K562 (cell line): ENCODE measurements around the gene ACTL10. TPM values are rescaled to one million over a fixed set of nuclear protein-coding genes. Genes with fewer than 3 reads are reported as not detected.

Experiments
- ATAC-seq: fragments of 200-7000 bp; cut with Tn5 transposase; 3 replicates; pipeline ENCODE4 v1.9.1; 2020; ENCODE audit warnings: moderate library complexity
- BruUV-seq: library from RNA; stranded (reverse); fragments of 400-500 nt; replicated peaks from 2 replicates; lab custom pipeline; 2021; lab: Mats Ljungman, UMichigan
- CTCF ChIA-PET: fragments of 300-600 bp; formaldehyde crosslinking; extraction: SDS; loops from one replicate; lab custom pipeline; 2021; ENCODE audit warnings: low intra/inter-chr PET ratio; lab: Yijun Ruan, JAX
- POLR2A ChIA-PET: fragments of 300-600, 350-650 bp; sonication (Branson Sonifier 250); formaldehyde crosslinking; extraction: SDS; loops from one replicate; lab custom pipeline; 2021; ENCODE audit warnings: antibody characterized with exemption, inconsistent platforms; lab: Yijun Ruan, JAX
- DNase-seq, 4 experiments: peaks; one replicate each; pipeline versions ENCODE4 v3.0.0 to v3.0.0-alpha.2; 2011 to 2018; ENCODE audit warnings: low spot score in 3 of 4, mixed read lengths in 3 of 4; ENCODE audit errors: extremely low read depth in 1 of 4
- FAIRE-seq: peaks from 2 replicates; lab custom pipeline; 2011; peaks lifted over from hg19 to GRCh38; lab: Jason Lieb, UNC
- H2AFZ ChIP-seq: 2 replicates; pipeline ENCODE4 v1.6.0; 2011; ENCODE audit warnings: low read depth, low read length, control low read depth, inconsistent platforms
- H3K27ac ChIP-seq: fragments of 200-600 bp; 3 replicates; pipeline ENCODE4 v1.8.0; 2011; ENCODE audit warnings: low read depth, mild to moderate bottlenecking, control low read depth, inconsistent platforms, low read length, moderate library complexity, mixed read lengths; ENCODE audit errors: extremely low read depth
- H3K27me3 ChIP-seq, 2 experiments: fragments of 300-600 bp in 1 of 2; 2 replicates in 1 of 2; 3 replicates in 1 of 2; pipeline versions ENCODE4 v1.6.0 to v1.8.0; 2011; ENCODE audit warnings: inconsistent platforms in 2 of 2, low read length in 2 of 2, mild to moderate bottlenecking in 1 of 2, mixed read lengths in 1 of 2, moderate library complexity in 1 of 2; ENCODE audit not compliant: control insufficient read depth in 2 of 2, insufficient read depth in 2 of 2
- H3K36me3 ChIP-seq: fragments of 300-600 bp; 3 replicates; pipeline ENCODE4 v1.8.0; 2011; ENCODE audit warnings: mild to moderate bottlenecking, low read length, inconsistent platforms; ENCODE audit not compliant: control insufficient read depth, insufficient read depth
- H3K4me1 ChIP-seq, 2 experiments: fragments of 200-600 bp in 1 of 2; replicated peaks in 1 of 2; 2 replicates in 1 of 2; 3 replicates in 1 of 2; pipeline versions ENCODE4 v1.5.1 to v1.8.0; 2011; ENCODE audit warnings: inconsistent platforms in 2 of 2, low read length in 2 of 2, mild to moderate bottlenecking in 1 of 2, mixed read lengths in 1 of 2, moderate library complexity in 1 of 2; ENCODE audit not compliant: control insufficient read depth in 2 of 2, insufficient read depth in 2 of 2
- H3K4me2 ChIP-seq: 2 replicates; pipeline ENCODE4 v1.6.1; 2011; ENCODE audit warnings: low read length, control low read depth, inconsistent platforms, mixed read lengths; ENCODE audit not compliant: insufficient read depth
- H3K4me3 ChIP-seq: fragments of 200-600 bp; sonication (generic), shearing (Covaris generic); 2 replicates; pipeline ENCODE4 v1.5.1; 2016; ENCODE audit warnings: control low read depth, inconsistent platforms
- H3K79me2 ChIP-seq: fragments of 200-600 bp; 3 replicates; pipeline ENCODE4 v1.8.0; 2011; ENCODE audit warnings: low read length, inconsistent platforms; ENCODE audit not compliant: control insufficient read depth, insufficient read depth
- H3K9ac ChIP-seq, 2 experiments: 2 replicates each; pipeline versions ENCODE4 v1.6.0 to v1.6.1; 2011; ENCODE audit warnings: low read depth in 2 of 2, low read length in 2 of 2, control low read depth in 1 of 2, inconsistent platforms in 1 of 2, mild to moderate bottlenecking in 1 of 2, mixed read lengths in 1 of 2; ENCODE audit not compliant: insufficient read depth in 1 of 2
- H3K9me1 ChIP-seq: one replicate; pipeline ENCODE4 v1.6.0; 2011; ENCODE audit warnings: inconsistent platforms, mild to moderate bottlenecking, low read length, moderate library complexity; ENCODE audit not compliant: control insufficient read depth, insufficient read depth
- H3K9me3 ChIP-seq: replicated peaks from 2 replicates; pipeline ENCODE4 v1.5.1; 2011; ENCODE audit warnings: low read depth, low read length, inconsistent platforms; ENCODE audit not compliant: control insufficient read depth, insufficient read depth
- H4K20me1 ChIP-seq: replicated peaks from 2 replicates; pipeline ENCODE4 v1.6.1; 2011; ENCODE audit warnings: low read length, inconsistent platforms, mixed read lengths; ENCODE audit not compliant: control insufficient read depth, insufficient read depth
- CC2D1A ChIP-seq: fragments of 450-650 bp; IDR thresholded peaks from 2 replicates; pipeline ENCODE4 v1.6.1; 2017; ENCODE audit warnings: mild to moderate bottlenecking
- SRSF7 ChIP-seq: fragments of 200-400 bp; formaldehyde crosslinking; optimal IDR thresholded peaks from 2 replicates; pipeline ENCODE3; 2017; ENCODE audit warnings: mild to moderate bottlenecking, low read depth, low read length
- WGBS: fragments of 100-300 bp; shearing (Covaris generic); methylation state at CpG from one replicate; pipeline ENCODE4 v1.1.6; 2016; ENCODE audit warnings: low coverage, mixed read lengths; ENCODE audit not compliant: insufficient coverage; ENCODE audit errors: missing lambda C conversion rate; 5-methylcytosine and 5-hydroxymethylcytosine counted together
- in situ Hi-C: fragments of 300-500 bp; cut with MboI; formaldehyde crosslinking; loops from 4 replicates; pipeline ENCODE4 v1.15.0; 2018; ENCODE audit warnings: inconsistent platforms, mixed read lengths
- intact Hi-C: fragments of 100-400 bp; cut with micrococcal nuclease; formaldehyde crosslinking; loops from 2 replicates; pipeline ENCODE4 v1.14.2; 2022
- polyA plus RNA-seq, 8 experiments: library from polyadenylated mRNA; depleted of rRNA in 4 of 8; stranded (reverse) in 5 of 8; unstranded in 3 of 8; fragments of >200 nt; fragmentation: Nextera tagmentation in 2 of 8; fragmentation: Illumina TruSeq in 1 of 8; extraction: Ambion mirVana in 2 of 8; extraction: Trizol in 1 of 8; gene quantifications; 2 replicates each; pipeline versions ENCODE4 v1.2.1 to v1.2.3, GENCODE V29; 2011 to 2014; ENCODE audit warnings: inconsistent platforms in 1 of 8, missing spikeins in 1 of 8
- total RNA-seq, 7 experiments: library from RNA; depleted of rRNA in 6 of 7; stranded (reverse); fragments of >200 nt in 6 of 7; fragmentation: Illumina TruSeq in 2 of 7; extraction: Trizol in 2 of 7; gene quantifications; 2 replicates each; pipeline versions ENCODE4 v1.2.1 to v1.2.3, GENCODE V29; 2011 to 2021; ENCODE audit warnings: low replicate concordance in 1 of 7
- TF ChIP-seq, protein P1 (sequence below): fragments of 450-650 bp; IDR thresholded peaks from 2 replicates; pipeline ENCODE4 v1.6.1; 2018; ENCODE audit not compliant: partially characterized antibody

ACTL10 gene
- total and polyA plus RNA-seq, 9 of the 15 experiments (the other 6 are each of a cell fraction or from before 2014, with no cell fraction given): 0.07 to 0.14 TPM; not detected in 7

- no TSS peak for BruUV-seq
- FAIRE-seq: no peak
- Histone ChIP-seq H3K4me2 (no peak overlapping the region), H3K27me3 (no peaks in the 10 kb centered on the region), H3K4me1 (peaks cover 12 to 45% of the 10 kb centered on the region in 2 experiments), H3K36me3 (peaks cover 47% of the 10 kb centered on the region; the same call in 2 of the 3 replicates), H3K79me2 (peaks cover 35% of the 10 kb centered on the region), H3K9me1 (no peaks in the 10 kb centered on the region), H3K9me3 (no peaks in the 10 kb centered on the region), H4K20me1 (peaks cover 28% of the 10 kb centered on the region; the same call in 1 of the 2 replicates), H2AFZ (no peak overlapping the region), H3K9ac (peak overlapping the region in 1 of 2 experiments; percentile 80; a peak in 2 of 4 replicates), H3K4me3 (no peak overlapping the region), H3K27ac (no peak overlapping the region)
- CTCF ChIA-PET: no interaction called here
- DNase-seq: peak in 1 of 4 experiments; percentile 5
- no peak for TF ChIP-seq SRSF7
- no peak for TF ChIP-seq CC2D1A
- TF ChIP-seq, protein P1, sequence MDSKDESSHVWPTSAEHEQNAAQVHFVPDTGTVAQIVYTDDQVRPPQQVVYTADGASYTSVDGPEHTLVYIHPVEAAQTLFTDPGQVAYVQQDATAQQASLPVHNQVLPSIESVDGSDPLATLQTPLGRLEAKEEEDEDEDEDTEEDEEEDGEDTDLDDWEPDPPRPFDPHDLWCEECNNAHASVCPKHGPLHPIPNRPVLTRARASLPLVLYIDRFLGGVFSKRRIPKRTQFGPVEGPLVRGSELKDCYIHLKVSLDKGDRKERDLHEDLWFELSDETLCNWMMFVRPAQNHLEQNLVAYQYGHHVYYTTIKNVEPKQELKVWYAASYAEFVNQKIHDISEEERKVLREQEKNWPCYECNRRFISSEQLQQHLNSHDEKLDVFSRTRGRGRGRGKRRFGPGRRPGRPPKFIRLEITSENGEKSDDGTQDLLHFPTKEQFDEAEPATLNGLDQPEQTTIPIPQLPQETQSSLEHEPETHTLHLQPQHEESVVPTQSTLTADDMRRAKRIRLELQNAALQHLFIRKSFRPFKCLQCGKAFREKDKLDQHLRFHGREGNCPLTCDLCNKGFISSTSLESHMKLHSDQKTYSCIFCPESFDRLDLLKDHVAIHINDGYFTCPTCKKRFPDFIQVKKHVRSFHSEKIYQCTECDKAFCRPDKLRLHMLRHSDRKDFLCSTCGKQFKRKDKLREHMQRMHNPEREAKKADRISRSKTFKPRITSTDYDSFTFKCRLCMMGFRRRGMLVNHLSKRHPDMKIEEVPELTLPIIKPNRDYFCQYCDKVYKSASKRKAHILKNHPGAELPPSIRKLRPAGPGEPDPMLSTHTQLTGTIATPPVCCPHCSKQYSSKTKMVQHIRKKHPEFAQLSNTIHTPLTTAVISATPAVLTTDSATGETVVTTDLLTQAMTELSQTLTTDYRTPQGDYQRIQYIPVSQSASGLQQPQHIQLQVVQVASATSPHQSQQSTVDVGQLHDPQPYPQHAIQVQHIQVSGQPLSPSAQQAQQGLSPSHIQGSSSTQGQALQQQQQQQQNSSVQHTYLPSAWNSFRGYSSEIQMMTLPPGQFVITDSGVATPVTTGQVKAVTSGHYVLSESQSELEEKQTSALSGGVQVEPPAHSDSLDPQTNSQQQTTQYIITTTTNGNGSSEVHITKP: peak; percentile 94
- 53% methylated on average over 9 of the region's 9 CpGs for WGBS
- intact Hi-C loops: no loop called here
- POLR2A ChIA-PET: interaction anchor here (0.6 to 2.2 kb wide), 6 partner anchors 9 to 1032 kb away, joined by 3 to 11 read pairs (median 6); partner anchors contain the start of genes ACTL10 and ZNF341
- no peak for ATAC-seq
- in situ Hi-C loops: no loop called here
These were observed 15.1 kb downstream of the ACTL10 start for GRCh38 chr20:33681728-33682353.
